ENCODE results near the gene VSIG10. TPM values are rescaled to one million over a fixed set of nuclear protein-coding genes. Genes with fewer than 3 reads are reported as not detected.
"Not testable (repeated sequence)": the region's sequence is repeated elsewhere in the genome, so short reads cannot be mapped to it uniquely, and the experiment has no call there.

VSIG10 gene
- total RNA-seq, 1 donor from 2014 or later = 9.8 TPM

- intact Hi-C loops (cut with micrococcal nuclease) = no loop called here
Measured at GRCh38 chr12:118035190-118036041, 68.4 kb downstream of the VSIG10 start.

- intact Hi-C loops (cut with micrococcal nuclease) = no loop called here
Measured at GRCh38 chr12:118034429-118035189, 69.2 kb downstream of the VSIG10 start.

- intact Hi-C loops (cut with micrococcal nuclease) = no loop called here
Measured at GRCh38 chr12:118033902-118034301, 69.9 kb downstream of the VSIG10 start.

- intact Hi-C loops (cut with micrococcal nuclease) = no loop called here
Measured at GRCh38 chr12:118033323-118033722, 70.5 kb downstream of the VSIG10 start.

GRCh38 chr12:118032188-118032587 is 71.6 kb downstream of the VSIG10 start:
- intact Hi-C loops (cut with micrococcal nuclease) = no loop called here

- intact Hi-C loops (cut with micrococcal nuclease) = no loop called here
Measured at GRCh38 chr12:118029166-118029565, 74.6 kb downstream of the VSIG10 start.

GRCh38 chr12:118025168-118025567 is 78.6 kb downstream of the VSIG10 start:
- intact Hi-C loops (cut with micrococcal nuclease) = no loop called here

- intact Hi-C loops (cut with micrococcal nuclease) = no loop called here
Measured at GRCh38 chr12:118023301-118023860, 80.4 kb downstream of the VSIG10 start.

- intact Hi-C loops (cut with micrococcal nuclease) = no loop called here
Measured at GRCh38 chr12:118022728-118023109, 81.1 kb downstream of the VSIG10 start.

GRCh38 chr12:118022097-118022727 is 81.6 kb downstream of the VSIG10 start:
- intact Hi-C loops (cut with micrococcal nuclease) = not testable (repeated sequence)

GRCh38 chr12:118020036-118020435 is 83.8 kb downstream of the VSIG10 start:
- intact Hi-C loops (cut with micrococcal nuclease) = no loop called here

GRCh38 chr12:118017926-118018325 is 85.9 kb downstream of the VSIG10 start:
- intact Hi-C loops (cut with micrococcal nuclease) = loop anchor here (2.0 kb wide), 1 partner anchor 355 kb away; the partner anchor contains the start of gene TAOK3

GRCh38 chr12:118016424-118017264 is 87.2 kb downstream of the VSIG10 start, which contains the start of gene RFC5:
RFC5 (plus strand) TSS chr12:118016703; CDS start chr12:118016828, 125 bp downstream.
- intact Hi-C loops (cut with micrococcal nuclease) = loop anchor here (1.0 to 2.0 kb wide), 3 partner anchors 44 to 356 kb away; partner anchors contain the start of gene TAOK3

GRCh38 chr12:118015944-118016343 is 87.9 kb downstream of the VSIG10 start:
- intact Hi-C loops (cut with micrococcal nuclease) = loop anchor here (1.0 to 2.0 kb wide), 3 partner anchors 44 to 357 kb away; partner anchors contain the start of gene TAOK3

GRCh38 chr12:118015306-118015705 is 88.5 kb downstream of the VSIG10 start:
- intact Hi-C loops (cut with micrococcal nuclease) = no loop called here

Other genes starting within 250 kb of the VSIG10 start
- 0.02 and 0.05 TPM in 2 replicates for gene KSR2, start 135.0 kb downstream of the VSIG10 start, total RNA-seq
- gene RFC5, start 87.3 kb downstream of the VSIG10 start, total RNA-seq = 53.6 and 53.7 TPM in 2 replicates
- gene WSB2, start 42.8 kb downstream of the VSIG10 start, total RNA-seq = 52.3 and 53.6 TPM in 2 replicates
- gene PEBP1, start 32.1 kb upstream of the VSIG10 start, total RNA-seq = 113 and 119 TPM in 2 replicates

Measured in T-helper 2 cell treated with Interferon-gamma antibody and Interleukin-4, amounts not matched to agents 100 ng/mL and 5 ng/mL, for 36 hours (primary cell).